Heart right ventricle (tissue), 16 donors: ENCODE data around the gene PKHD1. TPM values are rescaled to one million over a fixed set of nuclear protein-coding genes. Genes with fewer than 3 reads are reported as not detected.

Experiments
- ATAC-seq, 8 donors: fragments of 200-7000 bp; cut with Tn5 transposase; one replicate each; pipeline ENCODE4 v1.9.1; 2020; ENCODE audit warnings: mild to moderate bottlenecking in 8 of 8, moderate library complexity in 8 of 8, moderate number of reproducible peaks in 1 of 8
- DNase-seq, 2 donors: peaks; one replicate each; pipeline ENCODE4 v3.0.0-alpha.2; 2020
- H3K27ac ChIP-seq, 10 donors: fragments of 200-600 bp; sonication (generic) in 2 of 10; one replicate each; pipeline versions ENCODE4 v1.5.0 to v1.8.0; 2020 to 2022; ENCODE audit warnings: mild to moderate bottlenecking in 3 of 10
- H3K27me3 ChIP-seq, 7 donors: fragments of 200-600 bp; one replicate each; pipeline ENCODE4 v1.8.0; 2021 to 2022; ENCODE audit warnings: mild to moderate bottlenecking in 2 of 7
- H3K36me3 ChIP-seq, 9 donors: fragments of 200-600 bp; sonication (generic) in 1 of 9; one replicate each; pipeline versions ENCODE4 v1.5.0 to v1.8.0; 2020 to 2022; ENCODE audit warnings: mild to moderate bottlenecking in 2 of 9
- H3K4me1 ChIP-seq, 9 donors: fragments of 200-600 bp; sonication (generic) in 1 of 9; one replicate each; pipeline versions ENCODE4 v1.5.0 to v1.8.0; 2020 to 2022; ENCODE audit warnings: mild to moderate bottlenecking in 4 of 9
- H3K4me3 ChIP-seq, 10 donors: fragments of 200-600 bp; sonication (generic) in 2 of 10; one replicate each; pipeline versions ENCODE4 v1.5.0 to v1.8.0; 2020 to 2022; ENCODE audit warnings: mild to moderate bottlenecking in 7 of 10, moderate library complexity in 2 of 10
- H3K9me3 ChIP-seq, 11 donors: fragments of 200-600 bp in 10 of 11; sonication (generic) in 2 of 11; one replicate each; pipeline versions ENCODE4 v1.5.0 to v1.8.0; 2013 to 2022; ENCODE audit warnings: mild to moderate bottlenecking in 2 of 11, control low read depth in 1 of 11, moderate library complexity in 1 of 11
- CTCF ChIP-seq, 9 donors: fragments of 200-600 bp; sonication (generic) in 2 of 9; IDR thresholded peaks; one replicate each; pipeline versions ENCODE4 v1.5.0 to v1.8.0; 2021 to 2022; ENCODE audit warnings: antibody characterized with exemption in 9 of 9, mild to moderate bottlenecking in 5 of 9, moderate library complexity in 1 of 9
- WGBS, 2 donors: extraction: QIAGEN DNeasy Blood & Tissue Kit; methylation state at CpG; one replicate each; pipeline ENCODE4 v1.1.7; 2013; ENCODE audit warnings: inconsistent platforms in 1 of 2; 5-methylcytosine and 5-hydroxymethylcytosine counted together
- intact Hi-C, 10 donors: fragments of 100-400 bp; cut with DNase I; formaldehyde crosslinking; loops; one replicate each; pipeline versions ENCODE4 v1.11.1 to v1.14.2; 2022
- polyA plus RNA-seq, 2 donors: library from polyadenylated mRNA; stranded (reverse); fragments of 200-250 nt; gene quantifications; one replicate each; pipeline ENCODE4 v1.2.3, GENCODE V29; 2013
- total RNA-seq, 10 donors: library from RNA; stranded (reverse); fragmentation: NEBNext Ultra II Directional in 3 of 10; extraction: Animal tissue kit (Norgen Biotek cat#: 25700) in 3 of 10; gene quantifications; one replicate each; pipeline versions ENCODE4 v1.2.1 to v1.2.4, GENCODE V29; 2021 to 2023
- donor health status: Arrhythmogenic right ventricular cardiomyopathy.
- donor health status: ischemic (EF 13 %, LVEDD 7.1; RV severe dilation, severe dysfunction).
- donor health status: healthy with polysubstance abuse.
- donor health status: DM: no; HTN: yes; CAD: no.
- donor health status: DM: no; HTN: no; CAD: no.
- donor health status: ischemic (EF 25% LVEDD 6.9; RV normal size, moderate dysfunction).
- donor health status: ischemic (EF 25% LVEDD 5.7; RV mildly dilated, moderate dysfunction).
- donor health status: healthy.
- donor health status: DM: yes; HTN: yes; CAD: no.
- donor health status: Ischemic cardiomyopathy.
- donor health status: ischemic (EF 35%, LVEDD 5.7; RV mildly dilated, moderate dysfunction).
- donor health status: nonischemic (EF 11% LVEDD 7.7; RV severe dilation, severe dysfunction).
- donor health status: DM: yes; HTN: yes; CAD: no.
- donor health status: PGD.
- donor health status: ischemic (EF 29% LVEDD 5.4; RV normal size, mild dysfunction).
- donor health status: nonischemic (EF 23%, LVEDD 6.1; RV moderate dilation, normal function).

PKHD1 gene
- total and polyA plus RNA-seq, 12 donors: under 0.01 to 0.07 (median 0.02) TPM; not detected in 7

- WGBS, 2 donors: 65 to 75% methylated on average over 7 of the region's 7 CpGs
- ATAC-seq (no peak), DNase-seq (no peak)
- no peak overlapping the region for H3K4me3 ChIP-seq
- TF ChIP-seq CTCF (IDR thresholded peaks at IDR 0.05): no peak
- H3K27me3 ChIP-seq: no peaks in the 10 kb centered on the region
- no peaks in the 10 kb centered on the region for H3K4me1 ChIP-seq
- H3K36me3 ChIP-seq: no peaks in the 10 kb centered on the region
- intact Hi-C loops: no loop called here
- H3K27ac ChIP-seq: no peak overlapping the region
- H3K9me3 ChIP-seq: no peaks in the 10 kb centered on the region
These were observed 269.6 kb downstream of the PKHD1 start for GRCh38 chr6:51817832-51818231.

DNA sequence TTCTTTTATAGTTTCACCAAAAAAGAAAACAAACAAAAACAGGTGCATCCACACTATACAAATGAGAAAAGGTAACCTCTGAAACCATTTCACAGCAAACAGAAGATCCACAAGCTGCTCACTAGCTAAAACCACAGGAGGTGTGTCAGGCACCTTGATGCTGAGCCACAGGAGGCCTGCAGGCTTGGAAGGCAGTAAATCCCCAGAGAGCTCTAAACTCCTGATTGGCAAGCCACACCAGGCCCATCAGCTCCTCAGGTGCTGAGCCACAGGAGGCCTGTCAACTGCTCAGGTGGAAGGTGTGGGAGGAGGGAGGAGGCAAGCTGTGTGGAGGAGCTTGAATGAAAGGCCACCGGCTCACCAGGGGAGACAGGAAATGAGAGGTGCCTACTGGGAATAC lies 273.0 kb downstream of the PKHD1 start:
- Histone ChIP-seq H3K27me3 (no peaks in the 10 kb centered on the region), H3K36me3 (no peaks in the 10 kb centered on the region), H3K4me1 (no peaks in the 10 kb centered on the region), H3K4me3 (no peak overlapping the region), H3K27ac (no peak overlapping the region), H3K9me3 (peaks cover 0 to 19% (median 0%) of the 10 kb centered on the region in 11 donors)
- intact Hi-C loops: no loop called here
- no peak for ATAC-seq
- no peak for DNase-seq
- TF ChIP-seq CTCF (IDR thresholded peaks at IDR 0.05): no peak
- 27 to 28% methylated on average over 1 of the region's 1 CpG for WGBS, 2 donors

- DNase-seq: no peak
- no peaks in the 10 kb centered on the region for H3K27me3 ChIP-seq
- no peak for TF ChIP-seq CTCF (IDR thresholded peaks at IDR 0.05)
- no peaks in the 10 kb centered on the region for H3K4me1 ChIP-seq
- H3K27ac ChIP-seq: no peak overlapping the region
- peaks cover 0 to 24% (median 0%) of the 10 kb centered on the region in 11 donors for H3K9me3 ChIP-seq
- 33 to 34% methylated on average over 1 of the region's 1 CpG for WGBS, 2 donors
- intact Hi-C loops: no loop called here
- no peak for ATAC-seq
- no peaks in the 10 kb centered on the region for H3K36me3 ChIP-seq
- H3K4me3 ChIP-seq: no peak overlapping the region
These were observed 273.5 kb downstream of the PKHD1 start for GRCh38 chr6:51813904-51814303.

- no peak overlapping the region for H3K27ac ChIP-seq
- peaks cover 0 to 24% (median 0%) of the 10 kb centered on the region in 11 donors for H3K9me3 ChIP-seq
- H3K27me3 ChIP-seq: no peaks in the 10 kb centered on the region
- WGBS, 2 donors: 67 to 76% methylated on average over 1 of the region's 1 CpG
- no peak overlapping the region for H3K4me3 ChIP-seq
- no peaks in the 10 kb centered on the region for H3K4me1 ChIP-seq
- intact Hi-C loops: no loop called here
- DNase-seq (no peak), ATAC-seq (no peak)
- H3K36me3 ChIP-seq: no peaks in the 10 kb centered on the region
- TF ChIP-seq CTCF (IDR thresholded peaks at IDR 0.05): no peak
These were observed 275.2 kb downstream of the PKHD1 start for GRCh38 chr6:51812231-51812630.
